B cell (primary cell): Measurements from ENCODE around the gene SLC27A1. TPM values are rescaled to one million over a fixed set of nuclear protein-coding genes. Genes with fewer than 3 reads are reported as not detected.

Experiments used
- ATAC-seq: fragments of 200-7000 bp; cut with Tn5 transposase; one replicate; pipeline ENCODE4 v1.10.0; 2021; ENCODE audit warnings: low read depth, mild to moderate bottlenecking, moderate number of reproducible peaks, moderate library complexity
- CTCF ChIA-PET: fragments of 350-600 bp; sonication (Branson Sonifier 250); formaldehyde crosslinking; loops from one replicate; lab custom pipeline; 2021; ENCODE audit warnings: antibody characterized with exemption, inconsistent platforms; lab: Charles Lee
- POLR2A ChIA-PET: fragments of 350-600 bp; sonication (Branson Sonifier 250); formaldehyde crosslinking; loops from one replicate; lab custom pipeline; 2021; ENCODE audit warnings: antibody characterized with exemption; lab: Charles Lee
- DNase-seq: peaks from one replicate; pipeline ENCODE4 v3.0.0; 2013
- H2AFZ ChIP-seq: 2 replicates; pipeline ENCODE4 v1.6.1; 2012; ENCODE audit warnings: mild to moderate bottlenecking, low read depth, low read length; ENCODE audit not compliant: insufficient read depth, poor library complexity, severe bottlenecking
- H3K27ac ChIP-seq, 2 donors: 1 replicate in 1 of 2; 2 replicates in 1 of 2; pipeline ENCODE4 v1.5.1; 2012 to 2013; ENCODE audit warnings: low read length in 2 of 2, mild to moderate bottlenecking in 2 of 2, moderate library complexity in 1 of 2
- H3K27me3 ChIP-seq, 4 experiments: fragments of 200-600 bp in 1 of 4; sonication (generic) in 1 of 4; replicated peaks in 1 of 4; 1 replicate in 2 of 4; 2 replicates in 2 of 4; pipeline versions ENCODE4 v1.6.1 to v1.7.0; 2013 to 2016; ENCODE audit warnings: low read length in 3 of 4, mild to moderate bottlenecking in 2 of 4, mixed read lengths in 1 of 4, moderate library complexity in 1 of 4; ENCODE audit not compliant: insufficient read depth in 4 of 4, control insufficient read depth in 3 of 4; ENCODE audit errors: control extremely low read depth in 1 of 4
- H3K36me3 ChIP-seq, 2 experiments: replicated peaks in 1 of 2; 1 replicate in 1 of 2; 2 replicates in 1 of 2; pipeline versions ENCODE4 v1.6.1 to v1.7.1; 2013; ENCODE audit warnings: low read length in 1 of 2; ENCODE audit not compliant: insufficient read depth in 2 of 2, control insufficient read depth in 1 of 2; ENCODE audit errors: control extremely low read depth in 1 of 2, extremely low read depth in 1 of 2
- H3K4me1 ChIP-seq, 2 donors: fragments of 200-600 bp in 1 of 2; sonication (generic) in 1 of 2; 1 replicate in 1 of 2; 2 replicates in 1 of 2; pipeline versions ENCODE4 v1.5.1 to v1.6.1; 2013 to 2017; ENCODE audit warnings: low read length in 2 of 2; ENCODE audit not compliant: control insufficient read depth in 2 of 2, insufficient read depth in 2 of 2
- H3K4me2 ChIP-seq: replicated peaks from 2 replicates; pipeline ENCODE3; 2012; ENCODE audit warnings: mild to moderate bottlenecking, low read depth, low read length; ENCODE audit not compliant: poor library complexity, severe bottlenecking
- H3K4me3 ChIP-seq, 5 experiments: fragments of 200-600 bp in 1 of 5; sonication (generic) in 1 of 5; 1 replicate in 3 of 5; 2 replicates in 2 of 5; pipeline versions ENCODE4 v1.5.1 to v1.7.0; 2011 to 2016; ENCODE audit warnings: low read length in 4 of 5, mild to moderate bottlenecking in 4 of 5, low read depth in 2 of 5, control low read depth in 1 of 5, moderate library complexity in 1 of 5; ENCODE audit not compliant: insufficient read depth in 1 of 5; ENCODE audit errors: control extremely low read depth in 1 of 5, extremely low read depth in 1 of 5
- H3K79me2 ChIP-seq: fragments of 200-600 bp; sonication (generic); one replicate; pipeline ENCODE4 v1.6.0; 2016; ENCODE audit warnings: low read length; ENCODE audit not compliant: control insufficient read depth, insufficient read depth
- H3K9ac ChIP-seq: fragments of 200-600 bp; sonication (generic); 2 replicates; pipeline ENCODE4 v1.6.1; 2017; ENCODE audit warnings: mild to moderate bottlenecking, low read length, moderate library complexity
- H3K9me3 ChIP-seq, 3 donors: one replicate each; pipeline versions ENCODE4 v1.6.1 to v1.7.1; 2013; ENCODE audit warnings: low read length in 2 of 3; ENCODE audit not compliant: control insufficient read depth in 2 of 3, insufficient read depth in 1 of 3; ENCODE audit errors: control extremely low read depth in 1 of 3
- H4K20me1 ChIP-seq: 2 replicates; pipeline ENCODE4 v1.6.0; 2012; ENCODE audit warnings: mild to moderate bottlenecking, low read length; ENCODE audit not compliant: insufficient read depth, control insufficient read depth, poor library complexity, severe bottlenecking
- H3K27ac Mint-ChIP-seq: one replicate; pipeline ENCODE4 v1.8.0; 2021; ENCODE audit warnings: mixed read lengths
- H3K27me3 Mint-ChIP-seq: one replicate; pipeline ENCODE4 v1.8.0; 2021; ENCODE audit warnings: mixed read lengths
- H3K4me1 Mint-ChIP-seq: one replicate; pipeline ENCODE4 v1.8.0; 2021; ENCODE audit warnings: mixed read lengths
- H3K4me3 Mint-ChIP-seq: one replicate; pipeline ENCODE4 v1.8.0; 2021; ENCODE audit warnings: mixed read lengths
- H3K9me3 Mint-ChIP-seq: one replicate; pipeline ENCODE4 v1.8.0; 2022; ENCODE audit warnings: mixed read lengths; ENCODE audit not compliant: insufficient read depth
- EZH2 ChIP-seq: IDR thresholded peaks from 2 replicates; pipeline ENCODE4 v1.6.1; 2012; ENCODE audit warnings: borderline replicate concordance, low read depth, mild to moderate bottlenecking, moderate library complexity, low read length; ENCODE audit not compliant: insufficient read depth, poor library complexity, severe bottlenecking
- WGBS: methylation state at CpG from one replicate; pipeline ENCODE4 v1.1.5; 2013; ENCODE audit warnings: missing lambda C conversion rate; ENCODE audit not compliant: insufficient coverage; 5-methylcytosine and 5-hydroxymethylcytosine counted together
- intact Hi-C: fragments of 100-400 bp; cut with micrococcal nuclease; formaldehyde crosslinking; loops from one replicate; pipeline ENCODE4 v1.10.0; 2022
- polyA plus RNA-seq: library from polyadenylated mRNA; depleted of rRNA; stranded (reverse); fragments of >200 nt; gene quantifications from 2 replicates; pipeline ENCODE4 v1.2.3, GENCODE V29; 2012
- total RNA-seq, 2 donors: library from RNA; stranded (reverse); fragments of 120-200 nt in 1 of 2; gene quantifications; 1 replicate in 1 of 2; 2 replicates in 1 of 2; pipeline versions ENCODE4 v1.2.3 to v1.2.4, GENCODE V29; 2013 to 2022
- TF ChIP-seq, protein P1 (sequence below): fragments of 200-600 bp; IDR thresholded peaks from one replicate; pipeline ENCODE4 v1.8.0; 2022; ENCODE audit warnings: antibody characterized with exemption, mild to moderate bottlenecking

Gene SLC27A1
- total and polyA plus RNA-seq, 2 donors (not counting 1 experiment from before 2014, with no cell fraction given): 5.1 to 9.5 TPM

GRCh38 chr19:17536955-17537354 lies 66.6 kb downstream of the SLC27A1 start:
- ATAC-seq: no peak
- H3K9ac ChIP-seq: no peak overlapping the region
- intact Hi-C loops: no loop called here
- ChIA-PET POLR2A (interaction anchor here (0.5 to 4.0 kb wide), 4 partner anchors 8 to 17 kb away, joined by 3 to 29 read pairs (median 4); no protein-coding TSS in a partner anchor), CTCF (interaction anchor here (0.9 to 2.8 kb wide), 2 partner anchors 7 to 49 kb away, joined by 3 to 13 read pairs; no protein-coding TSS in a partner anchor)
- no peaks in the 10 kb centered on the region for H3K9me3 Mint-ChIP-seq
- WGBS: 92% methylated on average over 2 of the region's 6 CpGs
- H3K4me1 Mint-ChIP-seq: peaks cover 42% of the 10 kb centered on the region
- H3K27ac ChIP-seq: peak overlapping the region in 1 of 2 donors; percentile 43
- TF ChIP-seq, protein P1, sequence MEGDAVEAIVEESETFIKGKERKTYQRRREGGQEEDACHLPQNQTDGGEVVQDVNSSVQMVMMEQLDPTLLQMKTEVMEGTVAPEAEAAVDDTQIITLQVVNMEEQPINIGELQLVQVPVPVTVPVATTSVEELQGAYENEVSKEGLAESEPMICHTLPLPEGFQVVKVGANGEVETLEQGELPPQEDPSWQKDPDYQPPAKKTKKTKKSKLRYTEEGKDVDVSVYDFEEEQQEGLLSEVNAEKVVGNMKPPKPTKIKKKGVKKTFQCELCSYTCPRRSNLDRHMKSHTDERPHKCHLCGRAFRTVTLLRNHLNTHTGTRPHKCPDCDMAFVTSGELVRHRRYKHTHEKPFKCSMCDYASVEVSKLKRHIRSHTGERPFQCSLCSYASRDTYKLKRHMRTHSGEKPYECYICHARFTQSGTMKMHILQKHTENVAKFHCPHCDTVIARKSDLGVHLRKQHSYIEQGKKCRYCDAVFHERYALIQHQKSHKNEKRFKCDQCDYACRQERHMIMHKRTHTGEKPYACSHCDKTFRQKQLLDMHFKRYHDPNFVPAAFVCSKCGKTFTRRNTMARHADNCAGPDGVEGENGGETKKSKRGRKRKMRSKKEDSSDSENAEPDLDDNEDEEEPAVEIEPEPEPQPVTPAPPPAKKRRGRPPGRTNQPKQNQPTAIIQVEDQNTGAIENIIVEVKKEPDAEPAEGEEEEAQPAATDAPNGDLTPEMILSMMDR: no peak
- no peak for TF ChIP-seq EZH2
- H3K4me1 ChIP-seq: peaks cover 29 to 43% of the 10 kb centered on the region in 2 donors
- peak overlapping the region; percentile 65 for H3K27ac Mint-ChIP-seq
- H3K4me2 ChIP-seq: no peak overlapping the region
- H3K27me3 Mint-ChIP-seq: no peaks in the 10 kb centered on the region
- H3K4me3 Mint-ChIP-seq: peak overlapping the region; percentile 13
- H3K79me2 ChIP-seq: peaks cover 51% of the 10 kb centered on the region
- peaks cover 0 to 17% (median 0%) of the 10 kb centered on the region in 3 donors for H3K9me3 ChIP-seq
- peaks cover 1 to 78% of the 10 kb centered on the region in 2 experiments for H3K36me3 ChIP-seq
- DNase-seq: no peak
- no peak overlapping the region for H2AFZ ChIP-seq
- peaks cover 94% of the 10 kb centered on the region for H4K20me1 ChIP-seq
- H3K4me3 ChIP-seq: no peak overlapping the region
- H3K27me3 ChIP-seq: no peaks in the 10 kb centered on the region

DNA sequence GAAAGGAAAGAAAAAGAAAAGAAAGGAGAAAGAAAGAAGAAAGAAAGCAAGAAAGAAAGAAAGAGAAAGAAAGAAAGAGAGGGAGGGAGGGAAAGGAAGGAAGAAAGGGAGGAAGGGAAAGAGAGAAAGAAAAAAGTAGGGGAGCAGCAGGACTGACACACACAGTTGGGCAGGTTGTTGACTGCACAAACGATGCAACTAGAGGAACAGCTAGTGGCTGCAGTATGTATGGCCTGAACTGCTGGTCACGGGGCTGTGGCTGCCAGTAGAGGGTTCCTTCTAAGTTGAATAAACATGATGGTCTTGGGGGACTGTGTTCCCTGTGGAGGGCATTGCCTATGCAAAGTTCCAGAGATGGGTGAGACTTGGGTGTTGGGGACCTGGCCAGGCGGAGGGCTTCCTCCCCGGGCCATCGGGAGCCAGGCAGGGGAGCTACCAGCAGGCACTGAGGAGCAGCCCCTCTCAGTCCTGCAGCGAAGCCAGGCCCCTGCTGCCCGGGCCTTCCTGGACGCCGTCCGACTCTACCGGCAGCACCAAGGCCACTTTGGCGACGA lies 68.4 kb downstream of the SLC27A1 start:
- TF ChIP-seq, protein P1: peak; percentile 22
- no peak for TF ChIP-seq EZH2
- ATAC-seq (peak; percentile 9), DNase-seq (peak; percentile 62)
- CTCF ChIA-PET: interaction anchor here (0.8 to 2.8 kb wide), 10 partner anchors 9 to 65 kb away, joined by 3 to 13 read pairs (median 5); partner anchors contain the start of gene PGLS
- no peaks in the 10 kb centered on the region for H3K9me3 Mint-ChIP-seq
- WGBS: 22% methylated on average over 13 of the region's 13 CpGs
- Histone ChIP-seq H3K79me2 (peaks cover 48% of the 10 kb centered on the region), H4K20me1 (peaks cover 94% of the 10 kb centered on the region), H3K9ac (peak overlapping the region; percentile 53), H3K4me1 (peaks cover 26 to 46% of the 10 kb centered on the region in 2 donors), H2AFZ (no peak overlapping the region), H3K36me3 (peaks cover 1 to 78% of the 10 kb centered on the region in 2 experiments), H3K9me3 (peaks cover 0 to 17% (median 0%) of the 10 kb centered on the region in 3 donors), H3K27me3 (no peaks in the 10 kb centered on the region), H3K27ac (peak overlapping the region; percentile 54 to 59), H3K4me2 (peak overlapping the region; percentile 87), H3K4me3 (peak overlapping the region in 4 of 5 experiments; percentile 14 to 53 (median 40))
- H3K27ac Mint-ChIP-seq: peak overlapping the region; percentile 92
- peaks cover 51% of the 10 kb centered on the region for H3K4me1 Mint-ChIP-seq
- intact Hi-C loops: loop anchor here (1.0 kb wide), 5 partner anchors 11 to 68 kb away; partner anchors contain the start of genes COLGALT1 and SLC27A1
- POLR2A ChIA-PET: interaction anchor here (0.5 to 4.0 kb wide), 9 partner anchors 9 to 64 kb away, joined by 3 to 29 read pairs (median 5); partner anchors contain the start of gene PGLS
- H3K4me3 Mint-ChIP-seq: peak overlapping the region; percentile 93
- H3K27me3 Mint-ChIP-seq: no peaks in the 10 kb centered on the region
